GM12872 (cell line): ENCODE measurements around the gene NEK10.

Source experiments
- CTCF ChIP-seq: IDR thresholded peaks from 3 replicates; pipeline ENCODE4 v1.5.1; 2011; ENCODE audit warnings: low read depth, mild to moderate bottlenecking, low read length, moderate library complexity; ENCODE audit not compliant: insufficient read depth

The NEK10 gene

GRCh38 chr3:27073912-27074311, 295.3 kb downstream of the NEK10 start:
- TF ChIP-seq CTCF, result no peak

- no peak for TF ChIP-seq CTCF
Observed at GRCh38 chr3:27072810-27073651, 296.2 kb downstream of the NEK10 start.

GRCh38 chr3:27060336-27060735, 308.8 kb downstream of the NEK10 start:
- no peak for TF ChIP-seq CTCF
